GM19099 (cell line): ENCODE data around the gene SLC44A2.

Experiments used
- POLR2A ChIP-seq: IDR thresholded peaks from 3 replicates; pipeline ENCODE4 v1.6.1; 2011; ENCODE audit warnings: low read depth; ENCODE audit not compliant: insufficient read length; ENCODE audit errors: extremely low read depth

SLC44A2 gene

GRCh38 chr19:10603084-10603872, 22.1 kb upstream of the SLC44A2 start:
- peak; percentile 66 for TF ChIP-seq POLR2A

DNA sequence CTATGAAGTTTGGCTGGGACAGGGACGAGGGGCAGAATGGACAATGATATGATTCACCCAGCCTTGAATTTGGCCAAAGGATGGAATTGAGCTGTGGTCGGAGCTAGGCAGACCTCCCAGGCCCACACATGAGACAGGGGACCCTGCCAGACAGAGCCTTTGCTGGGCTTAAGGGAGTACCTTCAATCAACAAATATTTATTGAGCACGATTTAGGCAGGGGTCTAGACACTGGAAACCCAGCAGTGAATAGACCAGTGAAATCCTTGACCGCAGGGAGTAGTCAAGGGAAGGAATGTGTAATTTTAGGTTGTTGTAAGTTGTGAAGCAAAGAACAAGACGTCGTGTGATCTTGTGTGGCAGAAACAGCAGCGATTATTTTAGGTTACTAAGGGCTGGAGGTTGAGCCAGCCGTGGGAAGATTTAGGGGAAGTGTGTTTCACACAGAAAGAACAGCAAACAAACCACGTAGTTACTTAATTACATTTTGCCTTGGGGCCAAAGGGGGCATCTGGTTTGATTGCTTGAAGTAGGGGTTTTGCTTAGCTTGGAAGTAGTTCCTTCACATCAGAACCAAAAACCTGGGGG, 21.4 kb upstream of the SLC44A2 start:
- no peak for TF ChIP-seq POLR2A

GRCh38 chr19:10604460-10604980, 20.8 kb upstream of the SLC44A2 start:
- peak; percentile 63 for TF ChIP-seq POLR2A

DNA sequence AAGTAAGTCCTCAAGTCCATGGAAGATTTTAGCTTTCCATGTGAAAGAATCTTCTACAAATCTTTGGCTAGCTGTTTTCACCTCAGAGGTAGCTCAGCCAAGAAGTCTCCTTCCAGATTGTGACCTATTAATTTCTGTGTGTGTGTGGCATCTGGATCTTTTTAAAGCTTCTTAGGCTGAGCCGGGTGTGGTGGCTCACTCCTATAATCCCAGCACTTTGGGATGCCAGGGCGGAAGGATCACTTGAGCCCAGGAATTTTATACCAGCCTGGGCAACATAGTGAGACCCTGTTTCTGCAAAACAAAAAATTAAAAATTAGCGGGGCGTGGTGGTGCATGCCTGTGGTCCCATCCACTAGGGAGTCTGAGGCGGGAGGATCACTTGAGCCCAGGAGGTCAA, 13.4 kb upstream of the SLC44A2 start:
- no peak for TF ChIP-seq POLR2A

GRCh38 chr19:10612499-10613119, 12.7 kb upstream of the SLC44A2 start:
- TF ChIP-seq POLR2A, result no peak

- no peak for TF ChIP-seq POLR2A
Observed at GRCh38 chr19:10615429-10616023, 9.8 kb upstream of the SLC44A2 start.

- TF ChIP-seq POLR2A, result no peak
Observed at GRCh38 chr19:10617409-10618121, 7.8 kb upstream of the SLC44A2 start.

DNA sequence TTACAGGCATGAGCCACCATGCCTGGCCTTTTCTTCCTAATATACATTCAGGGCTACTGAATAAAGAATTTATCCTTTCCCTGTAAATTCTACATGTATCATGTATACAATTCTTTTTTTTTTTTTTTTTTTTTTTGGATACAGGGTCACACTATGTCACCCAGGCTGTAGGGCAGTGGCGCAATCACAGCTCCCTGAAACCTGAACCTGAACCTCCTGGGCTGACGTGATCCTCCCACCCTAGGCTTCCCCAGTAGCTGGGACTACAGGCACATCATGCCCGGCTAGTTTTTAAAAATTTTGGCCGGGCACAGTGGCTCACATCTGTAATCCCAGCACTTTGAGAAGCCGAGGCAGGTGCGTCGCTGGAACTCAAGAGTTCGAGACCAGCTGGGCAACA, 6.5 kb upstream of the SLC44A2 start:
- no peak for TF ChIP-seq POLR2A

DNA sequence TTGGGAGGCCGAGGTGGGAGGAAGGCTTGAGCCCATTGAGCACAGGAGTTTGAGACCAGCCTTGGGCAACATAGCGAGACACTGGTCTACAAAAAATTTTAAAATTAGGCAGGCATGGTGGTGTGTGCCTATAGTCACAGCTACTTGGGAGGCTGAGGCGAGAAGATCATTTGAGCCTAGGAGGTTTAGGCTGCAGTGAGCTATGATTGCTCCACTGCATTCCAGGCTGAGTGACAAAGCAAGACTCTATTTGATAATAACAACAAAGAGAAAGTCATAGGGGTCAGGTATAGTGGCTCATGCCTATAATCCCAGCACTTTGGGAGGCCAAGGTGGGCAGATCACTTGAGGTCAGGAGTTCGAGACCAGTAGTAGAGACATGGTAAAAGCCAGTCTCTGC, 4.6 kb upstream of the SLC44A2 start:
- no peak for TF ChIP-seq POLR2A

DNA sequence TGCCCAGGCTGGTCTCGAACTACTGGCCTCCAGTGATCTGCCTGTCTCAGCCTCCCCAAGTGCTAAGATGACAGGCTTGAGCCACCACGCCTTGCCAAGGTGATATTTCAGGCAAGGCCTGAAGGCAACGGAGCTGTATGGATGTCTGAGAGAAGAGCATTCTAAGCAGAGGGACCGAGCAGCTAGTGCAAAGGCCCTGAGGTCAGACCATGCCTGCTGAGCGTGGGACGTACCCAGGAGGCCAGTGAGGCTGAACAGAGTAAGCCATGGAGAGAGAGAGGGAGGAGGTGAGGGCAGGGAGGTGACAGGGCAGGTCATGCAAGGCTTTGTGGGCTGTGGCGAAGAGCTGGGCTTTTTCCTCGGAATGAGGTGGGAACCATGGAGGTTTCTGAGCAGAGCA, 3.4 kb upstream of the SLC44A2 start:
- TF ChIP-seq POLR2A, result no peak

DNA sequence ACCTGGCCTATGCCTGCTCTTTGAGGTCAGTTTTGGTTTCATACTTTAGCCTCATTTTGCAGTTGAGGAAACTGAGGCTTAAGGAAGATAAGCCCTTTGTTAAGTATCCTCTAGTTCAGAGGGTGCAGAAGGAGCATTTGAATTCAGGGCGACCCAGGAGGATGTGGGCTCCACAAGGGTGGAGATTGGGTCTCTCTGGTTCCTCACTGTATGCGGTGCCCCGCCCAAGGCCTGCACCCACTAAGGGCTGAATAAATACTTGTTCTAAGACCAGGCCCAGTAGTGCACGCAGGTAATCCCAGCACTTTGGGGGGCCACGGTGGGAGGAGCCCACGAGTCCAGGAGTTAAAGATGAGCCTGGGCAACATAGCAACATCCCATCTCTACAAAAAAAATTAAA, 768 bp upstream of the SLC44A2 start:
- no peak for TF ChIP-seq POLR2A

GRCh38 chr19:10625762-10626138, 397 bp downstream of the SLC44A2 start:
- no peak for TF ChIP-seq POLR2A

DNA sequence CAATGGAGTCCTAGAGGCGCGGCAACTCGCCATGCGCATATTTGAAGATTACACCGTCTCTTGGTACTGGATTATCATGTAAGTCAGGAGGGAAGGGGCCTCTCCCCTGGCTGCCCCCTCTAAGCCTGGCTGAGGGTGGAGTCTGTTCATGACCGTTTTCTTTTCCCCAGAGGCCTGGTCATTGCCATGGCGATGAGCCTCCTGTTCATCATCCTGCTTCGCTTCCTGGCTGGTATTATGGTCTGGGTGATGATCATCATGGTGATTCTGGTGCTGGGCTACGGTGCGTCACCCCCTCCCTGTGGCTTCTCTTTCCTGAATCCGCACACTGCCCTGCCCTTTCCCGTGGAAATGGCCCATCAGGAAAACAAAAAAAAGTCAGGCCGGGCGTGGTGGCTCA, 6.5 kb downstream of the SLC44A2 start:
- no peak for TF ChIP-seq POLR2A

DNA sequence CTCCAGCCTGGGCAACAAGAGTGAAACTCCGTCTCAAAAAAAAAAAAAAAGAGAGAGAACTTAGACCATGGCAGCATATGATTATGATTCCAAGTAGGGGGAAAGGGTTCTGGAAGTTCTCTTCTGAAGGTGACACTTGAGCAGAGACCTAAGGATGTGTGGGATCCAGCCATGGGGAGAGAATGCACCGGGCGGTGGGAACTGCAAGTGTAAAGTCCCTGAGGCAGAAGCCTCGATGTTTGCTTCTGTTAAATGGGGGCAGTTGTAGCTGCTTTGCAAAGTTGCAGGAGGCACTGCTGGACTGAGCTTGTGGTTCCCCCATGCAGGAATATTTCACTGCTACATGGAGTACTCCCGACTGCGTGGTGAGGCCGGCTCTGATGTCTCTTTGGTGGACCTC, 9.1 kb downstream of the SLC44A2 start:
- TF ChIP-seq POLR2A, result no peak

- no peak for TF ChIP-seq POLR2A
Observed at GRCh38 chr19:10634963-10635362, 9.6 kb downstream of the SLC44A2 start.
